ENCODE data around the gene HNRNPA1. TPM values are rescaled to one million over a fixed set of nuclear protein-coding genes. Genes with fewer than 3 reads are reported as not detected.
"Not testable (repeated sequence)": the region's sequence is repeated elsewhere in the genome, so short reads cannot be mapped to it uniquely, and the experiment has no call there.

The HNRNPA1 gene
- total RNA-seq, 1 donor from 2014 or later, result 2,469 TPM

DNA sequence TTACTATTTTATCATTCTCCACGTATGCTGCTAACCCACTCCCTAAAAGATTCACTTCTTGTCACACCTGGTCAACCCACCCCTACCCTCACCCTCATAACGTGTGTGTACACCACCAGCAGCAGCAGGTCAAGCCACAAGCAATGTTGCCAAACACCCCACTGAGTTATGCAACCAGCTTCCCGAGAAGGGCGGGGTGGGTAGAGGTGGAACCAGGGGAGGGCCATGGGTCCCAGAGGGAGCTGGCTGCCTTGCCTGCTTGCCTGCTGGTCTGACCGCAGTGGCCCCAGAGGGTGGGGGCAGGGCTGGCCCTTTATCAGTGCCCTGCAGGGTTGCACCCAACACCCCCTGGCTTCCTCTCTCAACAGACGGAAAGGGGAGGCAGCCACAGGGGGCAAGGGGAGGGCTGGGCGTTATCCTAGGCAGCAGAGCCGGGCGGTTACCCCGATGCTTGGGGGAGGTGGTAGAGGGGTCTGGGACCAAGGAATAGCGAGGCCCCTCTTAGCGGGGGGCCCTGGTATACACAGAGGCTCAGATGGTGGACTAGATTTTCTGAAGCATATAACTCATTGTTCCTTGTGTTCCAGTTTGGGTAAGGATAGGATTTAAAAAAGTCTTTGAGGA is 23.8 kb downstream of the HNRNPA1 start:
- H3K9me3 Mint-ChIP-seq, result no peaks in the 10 kb centered on the region
- TF ChIP-seq, protein P1, sequence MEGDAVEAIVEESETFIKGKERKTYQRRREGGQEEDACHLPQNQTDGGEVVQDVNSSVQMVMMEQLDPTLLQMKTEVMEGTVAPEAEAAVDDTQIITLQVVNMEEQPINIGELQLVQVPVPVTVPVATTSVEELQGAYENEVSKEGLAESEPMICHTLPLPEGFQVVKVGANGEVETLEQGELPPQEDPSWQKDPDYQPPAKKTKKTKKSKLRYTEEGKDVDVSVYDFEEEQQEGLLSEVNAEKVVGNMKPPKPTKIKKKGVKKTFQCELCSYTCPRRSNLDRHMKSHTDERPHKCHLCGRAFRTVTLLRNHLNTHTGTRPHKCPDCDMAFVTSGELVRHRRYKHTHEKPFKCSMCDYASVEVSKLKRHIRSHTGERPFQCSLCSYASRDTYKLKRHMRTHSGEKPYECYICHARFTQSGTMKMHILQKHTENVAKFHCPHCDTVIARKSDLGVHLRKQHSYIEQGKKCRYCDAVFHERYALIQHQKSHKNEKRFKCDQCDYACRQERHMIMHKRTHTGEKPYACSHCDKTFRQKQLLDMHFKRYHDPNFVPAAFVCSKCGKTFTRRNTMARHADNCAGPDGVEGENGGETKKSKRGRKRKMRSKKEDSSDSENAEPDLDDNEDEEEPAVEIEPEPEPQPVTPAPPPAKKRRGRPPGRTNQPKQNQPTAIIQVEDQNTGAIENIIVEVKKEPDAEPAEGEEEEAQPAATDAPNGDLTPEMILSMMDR (conservative IDR thresholded peaks at IDR 0.05), result no peak
- no peak overlapping the region for H3K4me3 Mint-ChIP-seq
- no peaks in the 10 kb centered on the region for H3K36me3 Mint-ChIP-seq
- peaks cover 29% of the 10 kb centered on the region for H3K4me1 Mint-ChIP-seq (ENCODE audit: unreplicated experiment)
- no peak for DNase-seq (ENCODE audit: extremely low spot score, unreplicated experiment)
- H3K27ac Mint-ChIP-seq, result no peak overlapping the region
- H3K27me3 Mint-ChIP-seq, result peaks cover 18% of the 10 kb centered on the region

DNA sequence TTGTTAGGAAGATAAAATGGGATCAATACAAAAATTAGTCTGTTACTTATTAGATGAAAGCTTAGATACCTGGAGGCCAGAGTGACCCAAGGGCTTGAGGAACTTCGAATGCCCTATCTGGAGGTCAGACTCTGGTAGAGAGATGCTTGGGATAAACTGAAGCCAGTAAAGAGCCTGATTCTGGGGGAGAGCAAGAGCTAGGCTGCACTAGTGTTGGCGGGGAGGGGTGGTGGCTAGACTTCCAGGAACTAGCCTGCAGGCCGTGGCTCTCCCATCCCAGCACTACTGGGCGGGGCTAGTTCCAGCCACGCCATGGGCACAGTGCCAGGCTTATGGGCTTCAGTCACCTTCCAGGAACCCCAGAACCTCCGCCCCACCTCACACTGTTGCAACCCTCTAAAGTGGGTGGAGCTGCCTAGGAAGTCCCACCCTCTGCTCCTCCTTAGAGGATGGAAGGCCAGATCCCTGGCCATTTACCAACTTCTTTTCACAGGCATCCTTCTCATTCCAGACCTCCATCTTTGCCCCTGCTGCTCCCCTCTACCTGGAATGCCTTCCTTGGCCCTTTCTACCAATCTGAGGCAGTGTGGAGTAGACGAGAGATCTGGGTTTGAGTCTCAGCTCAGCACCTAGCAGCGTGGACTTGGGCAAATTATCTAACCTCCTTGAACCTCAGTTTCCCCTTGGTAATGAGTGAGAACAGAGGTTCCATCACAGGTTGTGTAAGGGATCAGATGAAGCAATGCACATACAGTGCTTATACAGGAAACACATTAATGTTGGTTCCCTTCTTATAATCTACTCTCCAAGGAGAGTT is 26.6 kb downstream of the HNRNPA1 start:
- H3K36me3 Mint-ChIP-seq, result no peaks in the 10 kb centered on the region
- no peak overlapping the region for H3K27ac Mint-ChIP-seq
- H3K9me3 Mint-ChIP-seq, result no peaks in the 10 kb centered on the region
- H3K4me3 Mint-ChIP-seq, result no peak overlapping the region
- H3K4me1 Mint-ChIP-seq (ENCODE audit: unreplicated experiment), result peaks cover 8% of the 10 kb centered on the region
- peaks cover 9% of the 10 kb centered on the region for H3K27me3 Mint-ChIP-seq
- DNase-seq (ENCODE audit: extremely low spot score, unreplicated experiment), result no peak
- TF ChIP-seq, protein P1 (conservative IDR thresholded peaks at IDR 0.05), result no peak

DNA sequence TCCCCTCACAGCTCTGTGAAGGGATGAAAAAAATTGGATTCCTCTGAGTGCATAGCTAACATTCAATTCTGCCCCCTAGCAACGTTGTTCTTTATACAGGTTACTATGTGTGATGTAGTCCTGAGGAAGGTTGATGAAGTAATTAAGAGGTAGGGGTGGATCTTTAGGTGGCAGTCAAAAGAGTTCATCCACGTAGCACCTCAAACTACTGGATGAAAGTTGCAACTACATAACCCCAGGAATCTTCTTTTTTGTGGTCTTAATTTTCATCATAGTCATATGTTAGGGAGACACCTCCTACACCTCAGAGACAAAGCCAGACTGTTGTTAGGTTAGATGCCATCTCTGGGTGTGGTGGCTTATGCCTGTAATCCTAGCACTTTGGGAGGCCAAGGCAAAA is 30.5 kb downstream of the HNRNPA1 start:
- Mint-ChIP-seq H3K9me3 (no peaks in the 10 kb centered on the region), H3K27me3 (no peaks in the 10 kb centered on the region), H3K4me1 (ENCODE audit: unreplicated experiment) (no peaks in the 10 kb centered on the region), H3K4me3 (no peak overlapping the region), H3K27ac (no peak overlapping the region), H3K36me3 (no peaks in the 10 kb centered on the region)
- TF ChIP-seq, protein P1 (conservative IDR thresholded peaks at IDR 0.05), result no peak
- DNase-seq (ENCODE audit: extremely low spot score, unreplicated experiment), result no peak

DNA sequence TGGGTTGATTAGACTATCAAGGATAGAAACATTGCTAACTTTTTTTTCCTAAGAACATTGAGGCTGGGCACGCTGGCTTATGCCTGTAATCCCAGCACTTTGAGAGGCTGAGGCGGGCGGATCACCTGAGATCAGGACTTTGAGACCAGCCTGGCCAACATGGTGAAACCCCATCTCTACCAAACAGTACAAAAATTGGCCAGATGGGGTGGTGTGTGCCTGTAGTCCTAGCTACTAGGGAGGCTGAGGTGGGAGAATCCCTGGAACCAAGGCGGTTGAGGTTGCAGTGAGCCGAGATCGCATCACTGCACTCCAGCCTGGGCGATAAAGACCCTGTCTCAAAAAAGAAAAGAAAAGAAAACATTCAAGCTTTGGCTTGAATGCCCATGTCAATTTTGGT is 31.8 kb downstream of the HNRNPA1 start:
- H3K4me3 Mint-ChIP-seq; H3K36me3 Mint-ChIP-seq; H3K4me1 Mint-ChIP-seq (ENCODE audit: unreplicated experiment); H3K27ac Mint-ChIP-seq; H3K27me3 Mint-ChIP-seq; DNase-seq (ENCODE audit: extremely low spot score, unreplicated experiment); H3K9me3 Mint-ChIP-seq: not testable (repeated sequence)

DNA sequence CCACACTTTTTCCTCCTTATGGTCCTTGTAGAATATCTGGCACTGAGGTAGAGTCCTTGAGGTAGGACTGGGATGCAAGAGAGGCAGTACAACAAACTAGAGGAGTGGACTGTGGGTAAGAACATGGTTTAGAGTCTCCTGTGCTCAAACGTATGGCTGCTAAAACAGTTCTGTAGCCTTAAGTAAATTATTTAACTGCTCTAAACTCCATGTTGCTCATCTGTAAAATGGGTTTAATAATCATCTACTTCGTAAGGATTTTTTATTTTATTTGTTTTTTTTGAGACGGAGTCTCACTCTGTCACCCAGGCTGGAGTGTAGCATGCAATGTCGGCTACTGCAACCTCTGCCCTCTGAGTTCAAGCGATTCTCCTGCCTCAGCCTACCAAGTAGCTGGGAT is 40.8 kb downstream of the HNRNPA1 start:
- no peak overlapping the region for H3K4me3 Mint-ChIP-seq
- peaks cover 12% of the 10 kb centered on the region for H3K4me1 Mint-ChIP-seq (ENCODE audit: unreplicated experiment)
- DNase-seq (ENCODE audit: extremely low spot score, unreplicated experiment), result no peak
- H3K27me3 Mint-ChIP-seq, result peaks cover 3% of the 10 kb centered on the region
- H3K9me3 Mint-ChIP-seq, result no peaks in the 10 kb centered on the region
- H3K36me3 Mint-ChIP-seq, result peaks cover 5% of the 10 kb centered on the region
- TF ChIP-seq, protein P1 (conservative IDR thresholded peaks at IDR 0.05), result no peak
- no peak overlapping the region for H3K27ac Mint-ChIP-seq
